Pons (tissue), 1 donor: ENCODE results near the gene PLCH1.

Source experiments
- DNase-seq: peaks from one replicate; pipeline ENCODE4 v3.0.0-alpha.2; 2016; ENCODE audit warnings: low spot score

PLCH1 gene

DNA sequence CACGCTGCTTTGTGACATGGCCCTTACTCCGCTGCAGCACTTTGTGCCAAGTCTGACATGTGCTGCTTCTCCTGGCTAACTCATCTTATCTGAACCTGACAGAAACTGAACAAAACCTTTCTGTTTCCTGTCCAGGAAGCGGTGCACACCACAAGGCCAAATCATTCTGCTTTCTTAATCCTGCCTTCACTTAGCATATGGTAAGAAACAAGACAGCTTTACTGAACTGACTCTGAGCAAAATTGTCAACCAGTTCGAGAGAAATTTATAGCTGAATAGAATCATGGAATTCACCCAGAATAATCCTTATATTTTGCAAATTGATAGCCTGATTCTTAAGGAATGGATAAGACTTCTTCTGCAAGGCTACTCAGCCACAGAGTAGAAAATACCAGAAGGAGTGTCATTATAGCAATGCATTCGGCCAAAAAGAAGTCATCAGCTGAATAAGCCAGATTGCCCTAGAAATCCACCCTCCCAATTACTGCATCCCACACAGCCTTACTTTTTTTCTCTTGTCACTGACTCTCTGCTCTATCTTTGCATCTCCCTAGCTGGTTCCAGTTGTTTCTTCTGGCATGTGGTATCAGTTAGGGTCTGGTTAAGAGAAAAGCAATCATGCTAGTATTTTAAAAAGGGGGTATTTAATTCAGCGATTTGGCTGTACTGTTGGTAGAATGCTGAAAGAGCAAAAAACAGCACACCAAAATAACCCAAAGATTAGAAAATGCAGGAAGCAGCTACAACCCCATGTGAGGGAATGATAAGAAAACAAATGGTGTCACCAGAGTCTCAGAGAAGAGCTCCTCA lies 409.8 kb downstream of the PLCH1 start:
- no peak for DNase-seq

DNA sequence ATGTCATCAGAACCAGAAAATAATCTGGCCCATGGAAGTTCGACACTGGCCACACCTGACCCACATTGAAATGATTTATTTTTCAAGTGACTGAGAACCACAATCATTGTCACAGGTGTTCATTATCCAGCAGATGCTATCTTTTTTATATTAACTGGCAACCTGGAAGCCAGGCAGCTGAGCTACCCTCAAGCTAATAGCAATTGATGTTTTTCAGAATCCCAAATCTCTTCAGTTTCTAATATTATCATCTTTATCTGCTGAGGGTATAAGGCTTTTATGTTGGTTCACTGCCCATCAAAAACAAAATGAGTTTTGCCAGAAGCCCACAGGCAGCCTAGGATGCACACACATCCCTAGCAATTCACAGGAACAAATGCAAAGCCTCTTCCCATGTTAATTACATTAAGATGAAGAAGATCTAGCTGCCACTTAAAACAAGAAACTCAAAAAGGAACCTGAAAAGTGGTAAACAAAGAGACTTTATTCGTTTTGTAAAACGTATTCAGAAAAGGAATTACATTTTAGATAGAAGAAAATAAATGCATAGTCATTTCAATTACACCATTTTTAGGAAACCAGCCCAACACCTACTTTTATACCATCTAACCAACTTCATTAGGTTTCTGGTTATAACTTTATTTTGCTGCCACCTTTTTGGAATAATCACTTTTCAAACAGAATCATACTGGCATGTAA lies 410.5 kb downstream of the PLCH1 start:
- DNase-seq, result no peak

DNA sequence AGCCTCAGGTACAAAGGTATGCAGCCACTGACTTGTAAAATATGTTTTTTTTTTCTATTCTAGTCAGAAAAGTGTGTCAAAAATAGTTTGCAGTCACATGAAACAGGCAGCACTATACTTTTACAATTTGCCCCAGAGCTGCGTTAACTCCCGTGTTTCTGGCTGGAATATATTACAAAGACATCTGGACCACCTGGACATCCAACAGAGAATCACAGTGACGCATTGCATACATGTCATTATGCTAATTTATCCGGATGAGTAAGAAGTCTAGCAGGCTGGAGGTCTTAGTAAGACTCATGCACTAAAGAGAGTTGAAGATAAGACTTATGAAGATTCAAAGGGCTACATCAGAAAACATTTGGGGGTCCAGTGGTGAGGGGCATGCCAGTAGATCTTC lies 412.2 kb downstream of the PLCH1 start:
- DNase-seq, result no peak

DNA sequence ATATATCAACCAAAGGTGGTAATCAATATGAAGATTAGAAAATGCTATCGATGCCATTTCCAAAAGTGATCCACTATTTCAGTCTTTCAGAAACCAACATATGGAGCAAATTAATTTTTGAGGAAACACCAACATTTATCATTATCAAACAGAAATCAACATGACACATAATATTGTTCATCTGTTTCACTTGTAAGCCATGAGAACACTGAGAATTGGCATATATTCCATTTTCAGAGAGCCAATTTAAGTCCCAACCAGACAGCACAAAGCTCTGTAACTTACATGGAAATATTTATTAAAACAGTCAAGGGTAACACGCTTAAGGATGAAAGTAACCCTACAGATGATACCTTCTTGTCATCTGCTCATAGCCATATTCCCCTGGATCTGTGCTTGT lies 413.8 kb downstream of the PLCH1 start:
- no peak for DNase-seq

DNA sequence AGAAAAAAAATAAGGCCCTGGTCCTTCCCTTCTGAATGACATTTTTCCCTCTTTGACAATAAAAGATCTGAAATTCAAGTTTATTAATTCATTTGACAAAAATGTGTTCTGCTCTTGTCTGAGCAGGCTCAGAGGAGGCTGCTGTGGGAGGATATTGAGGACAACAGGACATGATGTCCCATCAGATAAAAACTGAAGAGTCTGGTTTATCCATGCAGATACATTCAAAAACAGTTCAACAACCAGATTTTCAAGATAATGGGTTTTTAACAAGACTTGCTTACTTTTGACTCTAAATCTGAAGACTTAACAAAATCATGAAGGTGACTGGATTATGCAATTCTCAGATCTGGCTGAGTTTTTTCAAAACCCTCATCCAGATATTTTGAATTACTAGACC lies 414.5 kb downstream of the PLCH1 start:
- no peak for DNase-seq

DNA sequence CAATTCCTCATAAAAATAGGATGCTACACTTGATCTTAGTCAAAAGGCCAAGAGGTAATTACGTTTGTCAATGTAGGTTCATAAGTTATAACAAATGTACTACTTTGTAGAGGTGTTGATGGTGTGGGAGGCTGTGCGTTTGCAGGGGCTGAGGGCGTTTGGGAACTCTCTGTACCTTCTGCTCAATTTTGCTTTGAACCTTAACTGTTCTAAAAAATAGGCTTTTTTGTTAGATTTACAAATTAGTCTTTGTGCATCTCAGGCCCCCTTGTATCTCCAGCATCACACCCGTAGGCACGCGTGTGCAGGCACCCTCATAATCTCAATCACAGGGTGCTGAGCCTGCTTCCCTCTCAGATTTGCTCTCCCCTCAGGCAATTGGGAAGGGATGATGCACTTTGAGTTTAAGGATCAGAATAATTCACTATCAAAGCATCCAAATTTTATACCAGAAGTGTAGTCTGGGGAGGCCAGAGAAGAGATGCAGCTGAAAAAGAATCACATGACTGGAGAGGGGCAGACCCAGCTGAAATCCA lies 415.3 kb downstream of the PLCH1 start:
- no peak for DNase-seq

DNA sequence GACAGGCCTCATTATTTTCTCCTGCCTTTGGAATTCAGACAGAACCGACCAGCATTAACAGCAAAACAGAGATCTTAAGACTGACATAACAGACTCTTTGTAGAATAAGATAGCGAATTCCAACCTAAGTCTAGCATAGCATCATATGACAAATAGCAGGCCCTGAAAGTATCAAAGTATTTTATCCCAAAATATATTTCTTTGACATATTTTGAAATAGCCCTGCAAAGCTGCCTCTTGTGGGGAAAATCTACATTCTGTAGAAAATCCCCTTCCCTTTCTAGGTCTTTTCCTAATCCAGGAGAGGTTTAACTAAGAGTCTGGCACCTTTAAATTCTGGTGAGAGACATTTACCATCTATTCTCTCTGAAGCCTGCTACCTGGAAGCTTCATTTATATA lies 417.0 kb downstream of the PLCH1 start:
- DNase-seq, result no peak

DNA sequence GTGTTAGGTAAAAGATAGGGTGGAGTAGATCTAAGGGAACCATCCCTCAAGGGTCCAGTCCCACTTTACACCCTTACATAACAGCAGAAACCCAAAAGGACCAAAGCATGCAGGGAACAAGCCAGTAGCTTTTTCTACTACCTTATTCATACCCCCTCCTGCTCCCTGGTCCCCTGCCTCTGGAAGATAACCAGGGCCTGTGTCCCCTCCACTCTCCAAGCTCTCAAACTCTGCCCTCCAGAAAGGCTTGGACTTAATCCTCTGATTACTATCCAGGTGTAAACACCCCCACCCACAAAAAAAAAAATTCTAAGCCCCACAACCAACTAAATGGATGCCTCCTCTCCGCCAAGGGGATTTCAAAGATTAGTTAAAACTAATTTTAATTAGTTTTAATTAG lies 417.4 kb downstream of the PLCH1 start:
- DNase-seq, result no peak

DNA sequence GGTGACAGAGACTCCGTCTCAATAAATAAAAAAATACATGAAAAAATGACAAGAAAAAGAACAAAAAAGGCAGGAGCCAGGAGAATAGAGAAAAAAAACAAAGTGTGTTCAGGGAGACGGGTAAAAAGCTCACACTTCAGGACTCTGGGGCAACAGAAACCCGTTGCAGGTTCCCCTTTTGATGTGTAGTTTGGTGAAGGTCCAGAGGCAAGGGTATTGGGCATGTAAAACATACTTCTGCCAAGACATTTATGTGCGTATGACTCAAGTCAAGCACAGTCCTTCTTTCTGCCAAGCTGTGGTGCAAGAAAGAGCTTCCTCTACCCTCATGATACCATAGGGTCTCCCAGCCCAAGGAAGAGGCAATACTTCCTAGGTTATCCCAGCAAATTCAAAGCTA lies 418.0 kb downstream of the PLCH1 start:
- no peak for DNase-seq

DNA sequence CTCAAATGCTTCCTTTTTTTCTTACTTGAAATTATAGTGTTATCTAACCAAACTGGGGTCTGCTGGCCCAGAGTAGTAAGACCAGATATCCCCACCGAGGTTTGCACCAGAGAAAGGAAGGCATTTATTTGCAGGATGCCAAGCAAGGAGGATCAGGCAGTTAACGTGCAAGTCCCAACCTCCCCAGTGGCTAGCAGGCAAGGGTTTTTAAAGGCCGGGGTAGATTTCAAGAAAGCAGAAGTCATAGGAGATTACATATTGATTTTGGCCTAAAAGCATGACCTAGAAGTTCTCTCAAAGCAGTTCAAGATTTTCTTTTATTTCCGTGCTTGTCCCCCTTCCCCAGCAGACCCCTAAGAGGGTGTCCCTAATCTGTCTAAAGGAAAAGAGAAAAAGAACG lies 418.6 kb downstream of the PLCH1 start:
- DNase-seq, result no peak
